COLO668 (cell line): ENCODE data around the gene CEP250.
"Not testable (repeated sequence)": the region's sequence is repeated elsewhere in the genome, so short reads cannot be mapped to it uniquely, and the experiment has no call there.

Experiments
- DNase-seq: peaks from one replicate; lab custom pipeline; 2025; ENCODE audit not compliant: unreplicated experiment; lab: John Stamatoyannopoulos, UW

The CEP250 gene

DNA sequence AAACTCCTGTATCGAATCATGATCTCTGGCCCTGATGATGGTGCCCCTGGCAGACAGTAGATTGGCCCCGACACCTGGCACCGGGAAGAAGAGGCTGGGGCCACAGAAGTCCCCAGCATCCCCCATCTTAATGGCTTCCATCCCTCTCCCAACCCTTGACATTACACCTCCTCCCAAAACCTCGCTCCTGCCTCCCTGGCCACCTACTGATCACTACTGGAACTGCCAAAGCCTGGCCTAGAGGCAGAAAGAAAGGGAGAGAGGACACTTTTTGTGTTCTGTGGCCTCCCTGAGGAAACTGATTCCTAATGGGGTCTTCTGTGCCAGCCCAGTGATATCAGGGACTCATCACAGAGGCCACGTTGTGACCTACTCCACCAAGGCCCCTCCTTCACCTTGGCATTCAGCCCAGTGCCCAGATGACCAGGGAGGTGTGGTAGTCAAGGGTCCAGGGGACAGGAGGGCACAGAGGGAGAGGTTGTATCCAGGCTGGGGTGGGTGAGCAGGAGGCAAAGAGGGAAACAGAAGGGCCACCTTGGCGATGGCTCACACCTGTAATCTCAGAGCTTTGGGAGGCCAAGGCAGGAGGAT lies 68.0 kb downstream of the CEP250 start:
- DNase-seq = peak; percentile 15

DNA sequence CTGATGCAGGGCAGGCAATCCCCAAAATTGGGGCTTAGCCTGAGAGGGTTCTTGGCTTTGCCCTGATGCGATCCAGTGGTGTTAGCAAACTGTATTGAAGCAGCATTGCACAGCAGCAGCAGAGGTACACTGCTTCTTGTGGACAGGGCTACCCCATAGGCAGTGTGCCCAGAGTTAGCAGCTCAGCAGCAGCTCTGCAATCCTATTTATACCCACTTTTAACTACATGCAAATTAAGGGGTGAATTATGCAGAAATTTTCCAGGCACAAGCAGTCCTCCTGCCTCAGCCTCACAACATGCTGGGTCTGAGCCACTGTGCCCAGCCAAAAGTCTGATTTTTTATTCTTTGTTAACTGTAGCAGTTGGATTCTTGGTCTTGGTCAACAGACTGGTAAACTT lies 70.2 kb downstream of the CEP250 start:
- DNase-seq = no peak

DNA sequence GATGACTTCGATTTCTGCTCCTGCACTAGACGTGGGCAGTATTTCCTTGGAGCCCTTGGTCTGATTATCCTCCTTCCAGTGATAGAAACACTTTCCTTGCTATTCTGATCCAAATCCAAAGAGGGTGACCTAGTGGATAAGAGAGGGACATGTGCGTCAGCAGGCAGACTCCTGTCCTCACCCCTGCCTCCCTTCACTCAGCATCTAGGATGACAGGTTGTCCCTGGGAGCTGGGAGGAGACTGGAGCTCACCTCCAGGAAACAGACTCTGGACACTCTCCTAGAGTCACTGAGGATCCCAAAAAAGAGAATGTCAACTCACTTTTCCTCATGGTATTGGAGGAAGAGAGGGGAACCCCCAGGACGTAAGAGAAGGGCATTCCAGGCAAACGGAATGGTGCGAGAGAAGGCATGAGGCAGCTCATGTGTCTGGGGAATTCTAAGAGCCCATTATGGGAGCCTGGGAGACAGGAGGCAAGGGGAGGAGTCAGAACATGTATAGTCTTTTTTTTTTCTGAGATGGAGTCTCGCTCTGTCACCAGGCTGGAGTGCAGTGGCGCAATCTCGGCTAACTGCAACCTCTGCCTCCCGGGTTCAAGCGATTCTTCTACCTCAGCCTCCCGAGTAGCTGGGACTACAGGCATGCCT lies 71.8 kb downstream of the CEP250 start:
- DNase-seq = no peak

DNA sequence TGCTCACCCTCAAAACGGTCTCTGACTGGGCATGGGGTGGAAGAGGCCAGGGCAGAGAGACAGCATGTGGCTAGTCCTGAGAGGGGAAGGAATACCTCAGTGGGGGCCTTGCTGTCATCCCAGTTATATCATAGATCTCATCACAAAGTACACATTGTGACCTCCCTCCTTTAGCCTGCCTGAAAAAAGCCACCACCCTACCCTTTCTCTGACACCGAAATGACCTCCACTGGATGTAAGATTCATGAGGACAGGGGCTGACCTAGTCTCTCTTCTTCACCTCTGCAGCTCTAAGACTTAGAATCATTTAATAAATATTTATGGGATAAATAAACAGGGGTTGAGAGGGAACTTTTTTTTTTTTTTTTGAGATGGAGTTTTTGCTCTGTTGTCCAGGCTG lies 74.2 kb downstream of the CEP250 start, which contains the start of gene C20orf173:
C20orf173 (minus strand) TSS at position 101 of the 400 bp plus-strand sequence. CDS start 279 bp downstream, outside the sequence.
- DNase-seq = no peak

DNA sequence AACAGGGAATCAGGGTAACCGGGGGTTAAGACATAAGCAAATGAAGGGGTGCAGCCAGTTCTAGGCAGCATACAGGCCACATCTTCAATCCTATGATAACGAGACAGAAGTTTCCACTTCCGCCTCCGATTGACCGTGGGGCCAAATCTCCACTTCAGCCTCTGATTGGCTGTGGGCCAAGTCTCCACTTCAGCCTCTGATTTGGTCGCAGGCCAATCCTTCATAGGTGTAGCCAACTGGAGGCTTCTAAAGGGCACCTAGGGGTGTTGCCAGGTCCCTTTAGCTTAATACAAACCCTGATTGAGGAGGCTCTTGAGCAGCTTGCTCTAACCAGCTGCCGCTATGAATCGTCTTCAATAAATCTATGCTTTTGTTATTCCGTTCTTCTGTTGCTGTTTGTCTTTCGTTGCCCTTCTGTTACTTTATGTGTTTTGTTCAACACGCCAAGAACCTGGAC lies 84.4 kb downstream of the CEP250 start:
- peak; percentile 95 for DNase-seq

DNA sequence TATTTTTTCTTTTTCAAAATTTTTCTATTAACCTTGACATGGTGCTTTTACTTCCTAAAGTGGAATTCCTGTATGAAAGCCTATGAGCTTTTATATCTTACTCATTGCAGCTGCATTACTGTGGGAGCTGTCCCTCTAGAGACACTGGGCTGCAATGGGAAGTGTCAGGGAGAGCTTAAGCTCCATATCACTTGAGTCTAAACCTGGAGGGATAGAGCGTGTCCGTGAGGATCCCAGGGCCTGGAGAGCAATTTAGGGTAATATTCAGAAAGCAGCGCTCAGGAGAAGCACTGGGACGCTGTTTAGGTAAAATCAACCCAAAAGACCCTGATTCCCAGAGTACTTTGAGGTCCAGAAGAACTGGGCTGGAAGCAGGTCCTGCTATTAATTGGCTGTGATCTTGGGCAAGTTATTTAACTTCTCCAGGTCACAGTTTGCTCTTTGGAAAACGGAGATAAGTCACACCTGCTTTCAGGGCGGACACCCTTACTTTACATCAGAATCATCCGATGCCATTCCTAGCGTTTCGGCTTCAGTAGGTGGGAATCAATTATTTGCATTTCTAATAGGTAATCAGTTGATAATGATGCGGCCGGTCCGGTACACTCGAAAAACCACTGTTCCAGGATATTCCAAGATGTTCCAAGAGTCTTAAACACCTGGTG lies 85.9 kb downstream of the CEP250 start:
- DNase-seq = no peak

DNA sequence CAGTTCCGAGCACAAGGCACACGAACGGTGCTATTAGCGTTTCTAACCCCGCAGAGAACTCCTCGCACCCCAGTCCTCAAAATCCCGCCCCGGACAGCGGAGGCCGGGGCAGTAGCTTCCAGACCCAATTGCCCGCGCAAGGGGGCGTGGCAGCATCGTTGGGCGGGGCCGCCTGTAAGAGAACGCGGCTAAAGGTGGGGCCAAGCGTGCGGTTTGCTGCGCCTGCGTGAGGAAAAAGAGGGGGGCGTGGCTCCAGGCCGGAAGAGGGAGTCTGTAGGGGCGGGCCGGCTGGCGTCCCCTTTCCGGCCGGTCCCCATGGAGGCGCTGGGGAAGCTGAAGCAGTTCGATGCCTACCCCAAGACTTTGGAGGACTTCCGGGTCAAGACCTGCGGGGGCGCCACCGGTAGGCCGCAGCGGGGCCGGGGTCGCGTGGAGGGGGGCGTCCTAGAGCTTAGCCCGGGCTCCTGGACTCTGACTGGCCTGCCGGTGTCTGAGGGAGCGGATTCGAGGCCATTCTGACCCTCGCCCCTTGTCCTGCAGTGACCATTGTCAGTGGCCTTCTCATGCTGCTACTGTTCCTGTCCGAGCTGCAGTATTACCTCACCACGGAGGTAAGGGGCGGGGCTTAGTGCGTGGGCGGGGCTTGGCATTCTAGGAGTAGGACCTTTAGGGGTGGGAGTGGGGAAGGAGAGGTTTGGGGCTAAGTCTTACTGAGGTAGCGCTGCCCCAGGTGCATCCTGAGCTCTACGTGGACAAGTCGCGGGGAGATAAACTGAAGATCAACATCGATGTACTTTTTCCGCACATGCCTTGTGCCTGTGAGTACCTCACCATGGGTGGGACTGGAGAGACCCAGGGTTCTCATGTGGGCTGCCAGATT lies 86.6 kb downstream of the CEP250 start, which contains the start of gene ERGIC3:
ERGIC3 (plus strand) TSS at position 296 of the 880 bp plus-strand sequence; CDS start at position 316, 20 bp downstream.
- DNase-seq = peak; percentile 99

DNA sequence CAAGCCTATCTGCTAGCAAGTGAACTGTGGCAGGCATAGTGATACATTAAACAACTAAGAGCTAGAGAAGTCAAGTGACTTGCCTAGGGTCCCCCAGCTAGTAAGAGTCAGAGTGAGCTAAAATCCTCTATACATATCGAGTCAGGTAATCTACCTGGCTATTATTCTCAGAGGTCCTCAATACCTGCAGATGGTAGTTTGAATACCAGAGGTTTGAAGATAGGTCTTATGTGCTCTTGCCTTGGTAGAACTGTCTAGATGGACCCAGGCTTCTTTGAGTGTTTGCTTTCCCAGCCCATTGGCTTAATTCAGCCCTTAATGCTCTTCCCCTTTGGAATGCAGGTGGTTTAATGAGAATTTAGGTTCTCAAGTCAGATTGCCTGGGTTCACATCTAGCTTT lies 87.6 kb downstream of the CEP250 start:
- no peak for DNase-seq

DNA sequence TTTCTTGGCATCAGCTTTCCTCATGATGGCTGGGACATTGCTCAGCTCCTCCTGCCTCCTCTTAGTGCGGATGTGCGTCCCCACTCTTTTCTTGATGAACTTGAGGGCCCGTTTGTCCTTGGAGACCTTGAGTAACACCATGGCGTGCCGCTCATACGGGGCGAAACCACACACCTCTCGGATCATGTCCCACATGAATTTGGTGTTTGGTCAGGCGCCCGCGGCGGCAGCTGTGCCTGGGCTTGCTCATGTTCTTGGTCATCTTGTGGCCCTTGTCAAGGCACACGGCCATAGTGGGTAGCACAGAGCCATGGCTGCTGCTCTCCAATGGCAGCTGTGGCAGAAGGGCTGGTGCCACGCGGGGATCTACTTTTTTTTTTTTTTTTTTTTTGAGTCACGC lies 89.0 kb downstream of the CEP250 start:
- no peak for DNase-seq

DNA sequence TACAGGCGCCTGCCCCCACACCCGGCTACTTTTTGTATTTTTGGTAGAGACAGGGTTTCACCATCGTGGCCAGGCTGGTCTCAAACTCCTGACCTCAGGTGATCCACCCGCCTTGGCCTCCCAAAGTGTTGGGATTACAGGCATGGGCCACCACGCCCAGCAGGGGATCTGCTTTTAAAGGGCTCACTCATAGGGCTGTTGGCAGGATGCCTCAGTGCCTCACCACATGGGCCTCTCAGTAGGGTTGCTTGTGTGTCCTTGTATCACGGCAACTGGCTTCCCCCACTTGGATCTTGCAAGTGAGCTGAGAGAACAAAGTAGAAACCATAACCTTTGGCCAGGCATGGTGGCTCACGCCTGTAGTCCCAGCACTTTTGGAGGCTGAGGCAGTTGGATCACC lies 89.5 kb downstream of the CEP250 start:
- DNase-seq = not testable (repeated sequence)

DNA sequence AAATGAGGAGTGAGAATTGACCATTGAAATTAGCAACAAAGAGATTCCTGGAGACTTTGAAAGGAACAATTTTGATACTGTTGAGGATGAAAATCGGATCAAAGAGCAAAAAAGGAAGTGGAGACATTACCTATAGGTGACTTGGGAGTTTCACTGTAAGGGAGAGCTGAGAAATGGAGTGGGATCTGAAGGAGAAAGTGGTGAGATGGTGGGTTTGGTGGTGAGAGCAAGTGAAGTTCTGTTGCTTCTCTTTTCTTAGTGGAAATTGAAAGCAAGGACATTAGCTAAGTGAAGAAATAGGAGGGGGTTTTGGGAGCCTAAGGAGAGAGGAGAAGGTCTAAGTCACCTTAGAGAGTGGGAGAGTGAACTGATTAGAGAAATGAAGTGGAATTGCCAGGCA lies 90.7 kb downstream of the CEP250 start:
- DNase-seq = no peak

DNA sequence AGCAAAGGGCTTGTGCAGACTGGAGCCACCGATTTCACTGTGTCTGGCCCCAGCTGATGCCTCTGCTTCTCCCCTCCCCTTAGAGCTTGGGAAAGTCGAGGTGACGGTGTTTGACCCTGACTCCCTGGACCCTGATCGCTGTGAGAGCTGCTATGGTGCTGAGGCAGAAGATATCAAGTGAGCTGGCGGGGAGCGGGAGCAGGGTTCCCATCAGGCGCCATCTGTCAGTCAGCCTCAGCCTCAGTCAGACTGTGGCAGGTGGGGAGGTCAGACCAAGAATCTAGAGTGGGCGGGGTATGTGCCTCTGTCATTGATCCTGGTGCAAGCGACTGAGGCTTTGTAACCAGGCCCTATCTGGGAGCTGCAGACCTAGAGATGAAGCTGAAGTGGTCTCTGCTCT lies 91.9 kb downstream of the CEP250 start:
- no peak for DNase-seq

DNA sequence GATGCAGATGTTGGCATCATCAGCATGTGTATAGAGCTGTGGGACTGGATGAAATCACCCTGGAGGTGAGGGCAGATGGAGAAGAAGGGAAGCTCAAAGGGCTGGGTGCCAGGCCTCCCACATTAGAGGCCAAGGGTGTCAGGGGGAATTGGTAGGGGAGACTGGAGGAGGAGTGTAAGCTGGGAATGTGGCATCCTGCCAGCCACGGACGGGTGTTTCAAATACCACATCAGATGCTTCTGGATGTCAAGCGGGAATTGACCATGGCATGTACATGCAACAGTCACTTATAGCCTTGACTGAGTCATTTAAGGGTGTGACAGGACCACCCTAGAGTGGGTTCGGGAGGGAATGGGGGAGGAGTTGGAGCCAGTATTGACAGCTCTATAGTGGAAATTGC lies 96.1 kb downstream of the CEP250 start:
- DNase-seq = no peak

DNA sequence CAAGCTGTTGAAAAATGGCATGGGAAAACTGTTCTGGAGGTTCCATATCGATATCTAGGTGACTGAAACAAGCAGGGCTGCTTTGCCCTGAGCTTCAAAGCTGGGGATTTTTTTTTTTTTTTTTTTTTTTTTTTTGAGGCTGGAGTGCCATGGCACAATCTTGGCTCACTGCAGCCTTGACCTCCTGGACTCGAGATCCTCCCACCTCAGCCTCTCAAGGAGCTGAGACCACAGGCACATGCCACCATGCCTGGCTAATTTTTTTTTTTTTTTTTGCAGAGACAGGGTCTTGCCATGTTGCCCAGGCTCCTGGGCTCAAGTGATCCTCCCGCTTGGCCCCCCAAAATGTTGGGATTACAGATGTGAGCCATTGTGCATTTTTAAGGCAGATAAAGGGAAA lies 97.5 kb downstream of the CEP250 start:
- DNase-seq = no peak

DNA sequence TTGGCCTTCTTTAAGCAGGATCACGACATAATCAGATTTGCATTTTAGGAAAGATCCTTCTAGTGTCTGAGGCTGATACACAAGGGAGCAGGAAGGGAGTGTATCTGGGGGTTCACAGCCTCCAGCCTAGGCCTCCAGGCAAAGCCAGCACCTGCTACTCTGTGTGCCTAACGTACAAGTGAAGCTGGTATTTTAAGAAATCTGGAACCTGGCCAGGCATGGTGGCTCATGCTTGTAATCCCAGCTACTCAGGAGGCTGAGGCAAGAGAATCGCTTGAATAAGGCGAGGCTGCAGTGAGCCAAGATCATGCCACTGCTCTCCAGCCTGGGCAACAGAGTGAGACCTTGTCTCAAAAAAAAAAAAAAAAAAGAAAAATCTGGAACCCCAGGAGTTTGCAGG lies 100.1 kb downstream of the CEP250 start:
- DNase-seq = not testable (repeated sequence)

DNA sequence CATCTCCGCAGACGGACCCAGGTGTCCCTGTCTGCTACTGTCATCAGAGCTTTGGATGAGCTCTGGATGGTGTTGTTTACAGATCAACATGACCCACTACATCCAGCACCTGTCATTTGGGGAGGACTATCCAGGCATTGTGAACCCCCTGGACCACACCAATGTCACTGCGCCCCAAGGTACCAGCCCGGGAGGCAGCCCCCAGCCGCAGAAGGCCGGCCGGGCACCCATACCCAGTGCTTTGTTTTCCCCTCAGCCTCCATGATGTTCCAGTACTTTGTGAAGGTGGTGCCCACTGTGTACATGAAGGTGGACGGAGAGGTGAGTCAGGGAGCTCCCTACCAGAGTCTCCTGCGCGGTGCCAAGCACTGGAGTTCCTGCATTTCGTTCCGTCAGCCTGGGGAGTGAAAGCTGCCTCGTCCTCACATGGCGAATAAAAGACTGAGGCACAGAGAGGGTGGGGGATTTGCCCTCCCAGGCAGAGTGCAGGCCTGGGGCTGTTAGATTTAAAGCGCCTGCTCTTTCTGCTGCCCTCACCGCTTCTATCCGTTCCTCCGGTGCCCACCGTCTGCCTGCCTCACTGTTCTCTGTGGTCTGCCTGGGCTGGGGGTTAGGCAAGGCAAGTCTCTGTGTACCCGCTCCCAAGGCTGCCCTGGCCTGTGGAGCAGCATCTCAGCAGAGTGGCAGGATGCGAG lies 100.7 kb downstream of the CEP250 start:
- DNase-seq = no peak

DNA sequence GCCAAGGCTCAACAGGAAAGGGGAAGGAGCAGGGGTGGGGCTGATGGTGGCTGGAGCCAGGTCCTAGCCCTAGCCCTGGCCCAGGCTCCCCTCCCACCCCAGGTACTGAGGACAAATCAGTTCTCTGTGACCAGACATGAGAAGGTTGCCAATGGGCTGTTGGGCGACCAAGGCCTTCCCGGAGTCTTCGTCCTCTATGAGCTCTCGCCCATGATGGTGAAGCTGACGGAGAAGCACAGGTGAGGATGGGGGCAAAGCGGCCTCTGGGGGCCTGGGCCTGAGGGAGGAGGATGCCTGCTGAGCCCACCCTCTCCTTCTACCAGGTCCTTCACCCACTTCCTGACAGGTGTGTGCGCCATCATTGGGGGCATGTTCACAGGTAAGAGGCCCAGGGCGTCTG lies 101.5 kb downstream of the CEP250 start:
- DNase-seq = no peak

DNA sequence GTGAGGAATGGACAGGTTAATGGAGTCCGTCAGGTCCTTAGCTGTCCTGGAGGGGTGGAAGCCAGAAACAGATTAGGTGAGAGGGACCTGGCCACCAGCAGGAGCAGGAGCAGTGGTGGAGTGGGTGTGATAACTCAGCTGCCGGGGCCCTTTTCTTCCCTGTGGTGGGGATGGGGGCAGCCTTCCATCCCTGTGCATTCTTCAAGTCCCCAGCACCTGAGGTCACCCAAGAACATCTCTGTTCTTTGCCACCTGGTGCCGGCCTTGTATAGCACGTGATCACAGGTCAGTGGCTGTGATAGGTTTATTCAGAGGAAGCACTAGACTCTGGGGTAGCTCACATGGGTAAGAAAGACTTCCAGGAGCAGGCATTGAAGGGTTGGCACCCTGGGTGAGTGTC lies 103.1 kb downstream of the CEP250 start:
- DNase-seq = no peak

DNA sequence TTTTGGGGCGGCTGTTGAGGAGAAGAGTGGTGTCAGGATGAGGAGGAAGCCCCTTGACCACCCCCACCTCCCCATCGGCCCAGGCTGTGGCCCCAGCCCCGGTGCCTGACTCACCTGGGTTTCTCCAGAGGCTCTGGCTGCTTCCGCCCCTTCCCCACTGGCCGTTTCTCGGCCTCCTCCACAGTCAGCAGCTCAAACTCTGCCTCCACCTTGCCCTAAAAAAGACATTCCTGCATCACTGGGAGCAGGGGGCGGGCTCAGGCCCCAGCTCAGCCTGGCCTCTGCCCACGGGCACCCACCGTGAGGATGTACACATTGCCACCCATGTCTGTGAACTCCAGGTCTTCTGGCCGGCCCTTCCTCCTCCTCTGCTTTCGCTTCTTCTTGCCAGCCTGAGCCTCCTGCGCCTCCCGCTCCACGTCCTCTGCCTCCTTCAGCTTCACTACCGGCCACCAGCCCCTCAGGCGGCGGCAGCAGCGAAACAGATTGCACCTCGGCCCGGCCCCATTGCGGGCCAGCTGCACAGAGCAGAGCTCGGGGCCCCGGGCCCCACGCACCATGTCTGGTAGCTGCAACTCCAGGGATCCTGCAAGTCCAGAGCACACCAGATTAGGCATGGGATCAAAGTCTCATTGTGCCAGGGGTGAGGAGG lies 103.8 kb downstream of the CEP250 start:
- DNase-seq = no peak

DNA sequence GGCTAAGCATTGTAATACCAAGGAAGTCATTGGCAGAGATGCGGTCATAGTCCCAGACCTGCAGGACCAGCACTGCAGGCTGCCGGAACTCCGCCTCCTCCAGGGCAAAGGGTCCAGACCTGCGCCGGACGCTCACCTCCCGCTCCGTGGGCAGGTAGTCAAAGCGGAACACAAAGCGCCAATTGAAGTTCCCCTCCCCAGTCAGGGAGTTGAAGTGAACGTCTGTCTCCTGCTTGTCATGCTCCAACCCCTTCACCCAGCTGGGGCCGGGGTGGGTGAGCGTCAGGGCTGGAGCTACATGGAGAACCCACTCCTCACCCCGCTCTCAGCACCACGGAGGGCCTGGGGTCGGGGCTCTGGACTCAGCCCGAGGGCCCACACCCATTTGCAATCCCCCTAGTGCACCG lies 104.7 kb downstream of the CEP250 start:
- DNase-seq = no peak
